Glomerular endothelial cell (primary cell): Measurements from ENCODE around the gene STEEP1. TPM values are rescaled to one million over a fixed set of nuclear protein-coding genes. Genes with fewer than 3 reads are reported as not detected.

Experiments
- DNase-seq: peaks from one replicate; pipeline ENCODE4 v3.0.0-alpha.2; 2011; ENCODE audit warnings: low read depth, low spot score; ENCODE audit errors: extremely low read depth
- total RNA-seq: library from RNA; depleted of rRNA; stranded (reverse); fragments of >200 nt; gene quantifications from 2 replicates; pipeline ENCODE4 v1.2.3, GENCODE V29; 2015

STEEP1 gene
- total RNA-seq, 1 donor from 2014 or later: 29.6 TPM

GRCh38 chrX:119489212-119490074 is 75.8 kb downstream of the STEEP1 start:
- DNase-seq: no peak

DNA sequence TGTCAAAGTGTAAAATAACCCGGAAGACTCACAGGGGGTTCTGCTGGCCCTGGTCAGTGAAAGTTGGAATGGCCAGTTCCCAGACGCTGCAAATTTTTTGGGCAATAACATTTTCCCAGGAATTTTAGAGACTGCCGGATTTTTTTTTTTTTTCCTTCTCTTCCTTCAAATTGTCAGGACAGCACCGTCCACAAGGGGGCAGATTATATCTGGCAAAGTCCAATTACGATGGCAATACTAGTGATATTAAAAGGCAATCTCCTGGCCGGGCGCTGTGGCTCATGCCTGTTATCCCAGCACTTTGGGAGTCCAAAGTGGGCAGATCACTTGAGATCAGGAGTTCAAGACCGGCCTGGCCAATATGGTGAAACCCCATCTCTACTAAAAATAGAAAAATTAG is 76.5 kb downstream of the STEEP1 start:
- DNase-seq: no peak

Other genes starting within 250 kb of the STEEP1 start
- gene SLC25A43, start 166.1 kb downstream of the STEEP1 start, total RNA-seq: 18.8 and 24.4 TPM in 2 replicates
- gene SLC25A5, start 97.0 kb downstream of the STEEP1 start, total RNA-seq: 282 and 348 TPM in 2 replicates
- gene UBE2A, start 9.2 kb upstream of the STEEP1 start, total RNA-seq: 45.4 and 52.7 TPM in 2 replicates
- 5.2 and 8.9 TPM in 2 replicates for gene NKRF, start 41.0 kb upstream of the STEEP1 start, total RNA-seq
- gene SEPTIN6, start 127.8 kb upstream of the STEEP1 start, total RNA-seq: 23.6 and 24.4 TPM in 2 replicates
- gene SOWAHD, start 193.2 kb upstream of the STEEP1 start, total RNA-seq: not detected in 2 replicates
- 3,643 and 8,776 TPM in 2 replicates for gene RPL39, start 226.2 kb upstream of the STEEP1 start, total RNA-seq